GM04503 (cell line): ENCODE results near the gene RAET1G.
"Not testable (repeated sequence)": the region's sequence is repeated elsewhere in the genome, so short reads cannot be mapped to it uniquely, and the experiment has no call there.

Experiments used
- DNase-seq: peaks from one replicate; pipeline ENCODE4 v3.0.0-alpha.2; 2012; ENCODE audit warnings: low read depth

The RAET1G gene

GRCh38 chr6:149953934-149954327 is 31.0 kb upstream of the RAET1G start:
- DNase-seq, result not testable (repeated sequence)

DNA sequence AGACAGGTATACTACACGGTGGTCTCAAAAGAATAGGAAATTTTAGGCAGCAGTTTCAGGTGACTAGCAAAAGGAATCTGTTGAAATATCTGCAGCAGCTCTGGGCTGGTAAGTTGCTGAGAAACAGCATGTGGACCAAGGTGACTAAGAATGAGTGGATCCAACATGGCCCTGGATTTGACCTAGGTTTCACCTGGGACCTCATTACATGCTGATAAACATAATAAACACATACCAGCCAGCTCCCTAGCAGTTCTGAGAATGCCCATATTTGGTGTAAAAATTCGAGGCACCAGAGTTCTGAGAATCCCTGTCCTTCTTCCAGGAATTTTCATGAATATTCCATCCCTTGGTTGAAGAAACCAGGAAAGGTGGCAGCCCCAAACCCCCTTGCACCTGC is 30.5 kb upstream of the RAET1G start:
- not testable (repeated sequence) for DNase-seq

DNA sequence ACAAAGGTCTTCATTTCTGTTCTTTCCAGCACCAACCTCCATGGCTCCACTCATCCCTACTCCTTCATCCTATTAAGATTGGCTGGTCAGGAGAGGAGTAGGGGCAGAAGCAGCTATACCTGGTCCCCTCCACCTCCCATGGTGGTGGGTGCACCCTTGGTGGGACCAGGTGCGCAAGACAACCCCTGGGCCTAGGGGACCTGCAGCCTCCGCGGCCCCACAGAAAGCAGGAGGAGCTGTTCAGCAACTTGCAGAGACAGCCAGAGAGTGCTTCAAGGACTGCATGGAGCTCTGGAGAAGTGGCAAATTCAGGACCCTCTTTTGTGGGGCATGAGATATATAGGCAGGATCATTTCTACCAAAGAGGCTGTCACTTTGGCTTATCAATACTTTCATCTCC is 28.7 kb upstream of the RAET1G start:
- no peak for DNase-seq

- no peak for DNase-seq
Measured at GRCh38 chr6:149951096-149951495, 28.2 kb upstream of the RAET1G start.

GRCh38 chr6:149950423-149950822 is 27.5 kb upstream of the RAET1G start:
- DNase-seq, result no peak

DNA sequence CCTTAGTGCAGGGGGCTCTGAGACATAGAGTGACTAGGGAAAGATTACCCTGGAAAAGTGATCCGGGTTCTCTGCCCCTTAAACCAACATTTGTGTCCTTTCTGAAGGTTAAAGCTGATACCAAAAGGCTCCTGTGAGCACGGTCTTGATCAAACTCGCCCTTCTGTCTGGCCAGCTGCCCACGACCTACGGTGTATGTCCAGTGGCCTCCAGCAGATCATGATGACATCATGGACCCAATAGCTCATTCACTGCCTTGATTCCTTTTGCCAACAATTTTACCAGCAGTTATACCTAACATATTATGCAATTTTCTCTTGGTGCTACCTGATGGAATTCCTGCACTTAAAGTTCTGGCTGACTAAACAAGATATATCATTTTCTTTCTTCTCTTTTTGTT is 25.7 kb upstream of the RAET1G start:
- DNase-seq, result no peak

DNA sequence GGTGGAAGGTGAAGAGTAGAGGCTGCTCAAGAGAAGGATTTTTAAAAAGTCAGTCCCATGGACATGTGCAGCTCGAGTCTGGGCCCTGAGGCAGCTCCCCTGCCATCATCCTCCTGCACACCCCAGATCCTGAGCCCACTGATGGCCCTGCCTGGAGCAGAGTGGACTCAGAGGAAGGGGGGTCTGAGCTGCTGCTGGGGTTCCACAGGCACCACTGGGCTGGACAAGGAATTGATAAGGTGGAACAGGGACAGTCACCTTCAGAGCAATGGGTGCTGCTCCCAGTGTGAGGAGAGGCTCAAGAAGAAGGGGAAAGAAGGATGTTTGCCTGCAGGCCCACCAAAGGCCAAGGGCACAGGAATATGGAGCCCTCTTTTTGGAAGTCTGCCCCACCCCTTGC is 25.1 kb upstream of the RAET1G start:
- no peak for DNase-seq

GRCh38 chr6:149947533-149947932 is 24.6 kb upstream of the RAET1G start:
- not testable (repeated sequence) for DNase-seq

- DNase-seq, result not testable (repeated sequence)
Measured at GRCh38 chr6:149946631-149947030, 23.7 kb upstream of the RAET1G start.

- not testable (repeated sequence) for DNase-seq
Measured at GRCh38 chr6:149945276-149945675, 22.4 kb upstream of the RAET1G start.

GRCh38 chr6:149943321-149943720 is 20.4 kb upstream of the RAET1G start:
- not testable (repeated sequence) for DNase-seq

- no peak for DNase-seq
Measured at GRCh38 chr6:149942461-149942829, 19.5 kb upstream of the RAET1G start.

- DNase-seq, result peak; percentile 79
Measured at GRCh38 chr6:149941583-149942460, 18.9 kb upstream of the RAET1G start, which contains the start of gene ULBP2. Gene ULBP2, plus strand, starts transcription at chr6:149942014. Its CDS starts 59 bp downstream, at chr6:149942073.

- DNase-seq, result no peak
Measured at GRCh38 chr6:149940672-149940982, 17.7 kb upstream of the RAET1G start.

- no peak for DNase-seq
Measured at GRCh38 chr6:149939909-149940671, 17.2 kb upstream of the RAET1G start.

- no peak for DNase-seq
Measured at GRCh38 chr6:149939356-149939648, 16.4 kb upstream of the RAET1G start.

GRCh38 chr6:149938571-149939355 is 15.8 kb upstream of the RAET1G start:
- no peak for DNase-seq

DNA sequence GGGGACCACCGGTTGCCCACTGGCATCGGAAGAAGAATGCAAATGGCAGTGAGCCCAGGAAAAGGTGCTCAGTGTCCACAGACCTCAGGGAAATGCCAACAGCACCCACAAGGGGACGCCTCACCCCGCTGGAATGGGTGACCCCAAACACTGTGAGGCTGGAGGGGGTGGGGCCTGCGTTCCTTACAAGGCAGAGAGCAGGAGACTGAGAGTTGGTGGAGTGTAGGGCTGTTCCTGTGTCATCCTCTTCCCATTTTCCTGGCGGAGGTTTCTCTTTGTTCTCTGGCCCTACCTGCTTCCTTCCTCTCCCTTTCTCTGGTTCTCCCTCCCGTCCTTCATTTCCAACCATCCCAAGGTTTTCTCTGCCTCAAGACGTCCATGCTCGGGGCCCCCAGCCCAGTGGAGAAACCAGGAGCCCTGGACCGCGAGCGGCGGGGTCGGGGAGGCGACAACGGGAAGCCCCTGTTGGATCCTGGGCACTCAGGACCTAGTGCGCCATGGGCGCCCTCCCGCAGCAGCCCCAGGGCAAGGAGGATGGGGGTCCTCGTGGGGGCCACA is 15.2 kb upstream of the RAET1G start:
- DNase-seq, result not testable (repeated sequence)

GRCh38 chr6:149936743-149937142 is 13.8 kb upstream of the RAET1G start:
- DNase-seq, result no peak

DNA sequence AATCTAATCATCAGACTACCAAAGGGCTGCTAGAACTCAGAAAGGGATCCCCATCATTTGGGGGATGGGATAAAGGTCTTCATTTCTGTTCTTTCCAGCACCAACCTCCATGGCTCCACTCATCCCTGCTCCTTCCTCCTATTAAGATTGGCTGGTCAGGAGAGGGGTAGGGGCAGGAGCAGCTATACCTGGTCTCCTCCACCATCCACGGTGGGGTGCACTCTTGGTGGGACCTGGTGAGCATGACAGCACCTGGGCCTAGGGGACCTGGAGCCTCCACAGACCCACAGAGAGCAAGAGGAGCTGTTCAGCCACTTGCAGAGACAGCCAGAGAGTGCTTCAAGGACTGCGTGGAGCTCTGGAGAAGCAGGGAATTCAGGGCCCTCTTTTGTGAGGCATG is 12.7 kb upstream of the RAET1G start:
- no peak for DNase-seq

DNA sequence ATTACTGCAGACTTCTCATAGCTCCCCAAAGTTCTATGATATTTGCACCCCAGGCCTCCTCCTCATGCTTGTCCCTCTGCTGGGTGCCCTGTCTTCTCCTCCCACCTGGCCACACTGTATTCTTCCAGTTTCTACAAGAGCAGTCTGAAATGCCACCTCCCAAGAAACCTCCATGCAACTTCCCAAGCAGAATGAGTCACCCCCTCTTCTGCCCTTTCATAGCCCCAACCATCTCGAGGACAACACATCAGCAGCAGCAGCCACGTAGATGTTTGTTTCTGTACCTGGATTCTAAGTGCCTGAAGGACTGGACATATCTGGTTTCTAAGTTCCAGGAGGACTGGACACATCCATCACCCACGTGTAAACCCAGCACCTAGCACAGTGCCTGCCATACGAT is 12.3 kb upstream of the RAET1G start:
- DNase-seq, result no peak
